Measurements from ENCODE around the gene XYLT1.
"Not testable (repeated sequence)": the region's sequence is repeated elsewhere in the genome, so short reads cannot be mapped to it uniquely, and the experiment has no call there.

XYLT1 gene

GRCh38 chr16:17342031-17342430, 128.7 kb downstream of the XYLT1 start:
- no peak for DNase-seq (ENCODE audit: extremely low read depth in 1 of 2, low read depth in 1 of 2)

- no peak for DNase-seq (ENCODE audit: extremely low read depth in 1 of 2, low read depth in 1 of 2)
These were observed 130.0 kb downstream of the XYLT1 start for GRCh38 chr16:17340804-17341203.

GRCh38 chr16:17339764-17340541, 130.8 kb downstream of the XYLT1 start:
- no peak for DNase-seq (ENCODE audit: extremely low read depth in 1 of 2, low read depth in 1 of 2)

- no peak for DNase-seq (ENCODE audit: extremely low read depth in 1 of 2, low read depth in 1 of 2)
These were observed 132.5 kb downstream of the XYLT1 start for GRCh38 chr16:17338244-17338643.

GRCh38 chr16:17336530-17336900, 134.2 kb downstream of the XYLT1 start:
- DNase-seq (ENCODE audit: extremely low read depth in 1 of 2, low read depth in 1 of 2) = no peak

- no peak for DNase-seq (ENCODE audit: extremely low read depth in 1 of 2, low read depth in 1 of 2)
These were observed 134.8 kb downstream of the XYLT1 start for GRCh38 chr16:17335826-17336529.

GRCh38 chr16:17335406-17335805, 135.4 kb downstream of the XYLT1 start:
- not testable (repeated sequence) for DNase-seq (ENCODE audit: extremely low read depth in 1 of 2, low read depth in 1 of 2)

GRCh38 chr16:17334096-17334495, 136.7 kb downstream of the XYLT1 start:
- no peak for DNase-seq (ENCODE audit: extremely low read depth in 1 of 2, low read depth in 1 of 2)

GRCh38 chr16:17333229-17333628, 137.5 kb downstream of the XYLT1 start:
- no peak for DNase-seq (ENCODE audit: extremely low read depth in 1 of 2, low read depth in 1 of 2)

- no peak for DNase-seq (ENCODE audit: extremely low read depth in 1 of 2, low read depth in 1 of 2)
These were observed 138.8 kb downstream of the XYLT1 start for GRCh38 chr16:17331991-17332390.

- no peak for DNase-seq (ENCODE audit: extremely low read depth in 1 of 2, low read depth in 1 of 2)
These were observed 139.6 kb downstream of the XYLT1 start for GRCh38 chr16:17331071-17331607.

- no peak for DNase-seq (ENCODE audit: extremely low read depth in 1 of 2, low read depth in 1 of 2)
These were observed 140.7 kb downstream of the XYLT1 start for GRCh38 chr16:17330044-17330443.

GRCh38 chr16:17329391-17329790, 141.4 kb downstream of the XYLT1 start:
- no peak for DNase-seq (ENCODE audit: extremely low read depth in 1 of 2, low read depth in 1 of 2)

- no peak for DNase-seq (ENCODE audit: extremely low read depth in 1 of 2, low read depth in 1 of 2)
These were observed 141.8 kb downstream of the XYLT1 start for GRCh38 chr16:17328932-17329331.

- DNase-seq (ENCODE audit: extremely low read depth in 1 of 2, low read depth in 1 of 2) = no peak
These were observed 143.0 kb downstream of the XYLT1 start for GRCh38 chr16:17327664-17328335.

GRCh38 chr16:17325476-17326143, 145.2 kb downstream of the XYLT1 start:
- DNase-seq (ENCODE audit: extremely low read depth in 1 of 2, low read depth in 1 of 2) = no peak

- DNase-seq (ENCODE audit: extremely low read depth in 1 of 2, low read depth in 1 of 2) = no peak
These were observed 146.3 kb downstream of the XYLT1 start for GRCh38 chr16:17324451-17324850.

GRCh38 chr16:17323171-17323570, 147.6 kb downstream of the XYLT1 start:
- no peak for DNase-seq (ENCODE audit: extremely low read depth in 1 of 2, low read depth in 1 of 2)

GRCh38 chr16:17321824-17322223, 148.9 kb downstream of the XYLT1 start:
- no peak for DNase-seq (ENCODE audit: extremely low read depth in 1 of 2, low read depth in 1 of 2)

- no peak for DNase-seq (ENCODE audit: extremely low read depth in 1 of 2, low read depth in 1 of 2)
These were observed 150.8 kb downstream of the XYLT1 start for GRCh38 chr16:17320009-17320408.

GRCh38 chr16:17318238-17318637, 152.5 kb downstream of the XYLT1 start:
- DNase-seq (ENCODE audit: extremely low read depth in 1 of 2, low read depth in 1 of 2) = no peak

Data from stimulated activated CD8-positive, alpha-beta memory T cell treated with anti-CD3 and anti-CD28 coated beads, Interleukin-7, amount 100 ng/mL, for 48 hours (primary cell).